Body of pancreas (tissue), 4 donors: ENCODE data around the gene PLCH1.

ENCODE experiments used
- POLR2A ChIP-seq, 3 donors: fragments of 450-650 bp; IDR thresholded peaks; one replicate each; pipeline ENCODE4 v1.6.1; 2016; ENCODE audit warnings: antibody characterized with exemption in 3 of 3, mild to moderate bottlenecking in 2 of 3
- TF ChIP-seq, protein P1 (sequence below), 7 experiments: fragments of 450-650 bp in 4 of 7; fragments of 200-600 bp in 3 of 7; sonication (generic) in 3 of 7; IDR thresholded peaks; one replicate each; pipeline ENCODE4 v1.5.1; 2016 to 2019; ENCODE audit warnings: antibody characterized with exemption in 7 of 7

DNA sequence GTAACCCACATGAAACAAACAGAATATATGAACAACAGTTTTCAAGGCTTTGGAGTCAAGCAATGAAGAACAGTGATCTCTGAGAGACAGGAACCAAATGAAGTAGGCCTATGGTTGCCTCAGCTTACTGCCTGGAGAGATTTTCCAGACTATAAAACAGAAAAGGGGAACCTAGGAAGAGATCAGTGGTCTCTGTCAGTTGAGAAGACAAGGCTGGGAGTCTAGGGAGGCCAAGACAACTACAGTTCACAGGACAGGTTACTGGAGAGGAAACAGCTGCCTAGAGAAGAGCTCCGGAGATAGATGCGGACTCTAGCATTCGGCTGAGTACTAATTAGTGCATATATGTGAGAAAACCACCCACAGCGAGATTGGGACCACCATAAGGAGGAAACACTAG, 87.7 kb downstream of the PLCH1 start:
- TF ChIP-seq, protein P1, sequence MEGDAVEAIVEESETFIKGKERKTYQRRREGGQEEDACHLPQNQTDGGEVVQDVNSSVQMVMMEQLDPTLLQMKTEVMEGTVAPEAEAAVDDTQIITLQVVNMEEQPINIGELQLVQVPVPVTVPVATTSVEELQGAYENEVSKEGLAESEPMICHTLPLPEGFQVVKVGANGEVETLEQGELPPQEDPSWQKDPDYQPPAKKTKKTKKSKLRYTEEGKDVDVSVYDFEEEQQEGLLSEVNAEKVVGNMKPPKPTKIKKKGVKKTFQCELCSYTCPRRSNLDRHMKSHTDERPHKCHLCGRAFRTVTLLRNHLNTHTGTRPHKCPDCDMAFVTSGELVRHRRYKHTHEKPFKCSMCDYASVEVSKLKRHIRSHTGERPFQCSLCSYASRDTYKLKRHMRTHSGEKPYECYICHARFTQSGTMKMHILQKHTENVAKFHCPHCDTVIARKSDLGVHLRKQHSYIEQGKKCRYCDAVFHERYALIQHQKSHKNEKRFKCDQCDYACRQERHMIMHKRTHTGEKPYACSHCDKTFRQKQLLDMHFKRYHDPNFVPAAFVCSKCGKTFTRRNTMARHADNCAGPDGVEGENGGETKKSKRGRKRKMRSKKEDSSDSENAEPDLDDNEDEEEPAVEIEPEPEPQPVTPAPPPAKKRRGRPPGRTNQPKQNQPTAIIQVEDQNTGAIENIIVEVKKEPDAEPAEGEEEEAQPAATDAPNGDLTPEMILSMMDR (IDR thresholded peaks at IDR 0.05), result no peak
- TF ChIP-seq POLR2A (IDR thresholded peaks at IDR 0.05), result no peak
